ENCODE results near the gene RAPGEF2. TPM values are rescaled to one million over a fixed set of nuclear protein-coding genes. Genes with fewer than 3 reads are reported as not detected.

The RAPGEF2 gene
- total and polyA plus RNA-seq, 10 of the 15 experiments (the other 5 are each of a cell fraction or from before 2014, with no cell fraction given), result 0.31 to 24.0 (median 2.9) TPM

GRCh38 chr4:159401791-159402380 lies 299.0 kb downstream of the RAPGEF2 start (continued):
- TF ChIP-seq ZNF207 (IDR thresholded peaks at IDR 0.05; ENCODE audit: borderline replicate concordance) (no peak), MAX (IDR thresholded peaks at IDR 0.05; ENCODE audit: low read depth, low read length) (no peak), ZNF622 (IDR thresholded peaks at IDR 0.05) (no peak), CUX1 (IDR thresholded peaks at IDR 0.05; ENCODE audit: insufficient replicate concordance, low read depth, low read length) (no peak), ZBED1 (IDR thresholded peaks at IDR 0.05; ENCODE audit: borderline replicate concordance) (no peak), ZNF687 (IDR thresholded peaks at IDR 0.05) (no peak)

Small RNA genes within 50 kb of the gene (microRNA-seq; reads per million reads assigned to microRNA genes)
- gene MIR3688-1, result not detected
- not detected for gene MIR3688-2

Small RNA genes within 50 kb of the gene (small RNA-seq; reads per million reads assigned to genes)
- gene AC074344.1 (not detected), gene MIR3688-1 (not detected), gene RF00019 (not detected)
